GM23338 (cell line): ENCODE measurements around the gene ABCF3. TPM values are rescaled to one million over a fixed set of nuclear protein-coding genes. Genes with fewer than 3 reads are reported as not detected.

ENCODE experiments used
- ATAC-seq: fragments of 200-7000 bp; cut with Tn5 transposase; 3 replicates; pipeline ENCODE4 v1.9.1; 2020
- DNase-seq: peaks from one replicate; pipeline ENCODE4 v3.0.0-alpha.2; 2015; ENCODE audit warnings: low spot score
- H2AFZ ChIP-seq: fragments of 200-600 bp; sonication (generic); 2 replicates; pipeline ENCODE4 v1.8.0; 2016; ENCODE audit warnings: antibody characterized with exemption, mild to moderate bottlenecking, moderate library complexity
- H3F3A ChIP-seq: fragments of 200-600 bp; sonication (generic); replicated peaks from 2 replicates; pipeline ENCODE4 v1.8.0; 2017; ENCODE audit warnings: antibody characterized with exemption, mixed run types, low read depth
- H3K27ac ChIP-seq: fragments of 200-600 bp; sonication (generic); 2 replicates; pipeline ENCODE4 v1.6.1; 2016; ENCODE audit warnings: low read depth
- H3K27me3 ChIP-seq: fragments of 200-600 bp; sonication (generic); 2 replicates; pipeline ENCODE4 v1.8.0; 2016; ENCODE audit warnings: mild to moderate bottlenecking, mixed run types, moderate library complexity; ENCODE audit not compliant: insufficient read depth
- H3K36me3 ChIP-seq: fragments of 200-600 bp; sonication (generic); 2 replicates; pipeline ENCODE4 v1.8.0; 2016; ENCODE audit warnings: mild to moderate bottlenecking; ENCODE audit not compliant: insufficient read depth
- H3K4me1 ChIP-seq: fragments of 200-600 bp; sonication (generic); 2 replicates; pipeline ENCODE4 v1.8.0; 2016; ENCODE audit warnings: mild to moderate bottlenecking, moderate library complexity; ENCODE audit not compliant: insufficient read depth
- H3K4me2 ChIP-seq: fragments of 200-600 bp; sonication (generic); 2 replicates; pipeline ENCODE4 v1.7.1; 2017; ENCODE audit warnings: mixed run types
- H3K4me3 ChIP-seq: fragments of 200-600 bp; sonication (generic); 2 replicates; pipeline ENCODE4 v1.6.1; 2016; ENCODE audit warnings: mixed run types
- H3K79me2 ChIP-seq: fragments of 200-600 bp; sonication (generic); replicated peaks from 2 replicates; pipeline ENCODE4 v1.8.0; 2017; ENCODE audit warnings: mild to moderate bottlenecking; ENCODE audit not compliant: insufficient read depth
- H3K9me2 ChIP-seq: fragments of 200-600 bp; sonication (generic); 2 replicates; pipeline ENCODE4 v1.8.0; 2017; ENCODE audit not compliant: insufficient read depth
- H4K20me1 ChIP-seq: fragments of 200-600 bp; sonication (generic); replicated peaks from 2 replicates; pipeline ENCODE4 v1.8.0; 2017; ENCODE audit warnings: mild to moderate bottlenecking; ENCODE audit not compliant: insufficient read depth
- H3K27ac Mint-ChIP-seq: 2 replicates; pipeline ENCODE4 v1.8.0; 2020; ENCODE audit warnings: inconsistent platforms, mild to moderate bottlenecking, moderate library complexity, mixed read lengths
- H3K27me3 Mint-ChIP-seq: 3 replicates; pipeline ENCODE4 v1.8.0; 2022; ENCODE audit warnings: low read depth, mild to moderate bottlenecking, moderate library complexity, mixed read lengths, inconsistent platforms; ENCODE audit not compliant: insufficient read depth, poor library complexity
- H3K36me3 Mint-ChIP-seq: 3 replicates; pipeline ENCODE4 v1.8.0; 2021; ENCODE audit warnings: low read depth, mild to moderate bottlenecking, inconsistent platforms, moderate library complexity, mixed read lengths
- H3K4me1 Mint-ChIP-seq: 3 replicates; pipeline ENCODE4 v1.8.0; 2020; ENCODE audit warnings: mild to moderate bottlenecking, inconsistent platforms, mixed read lengths
- H3K4me3 Mint-ChIP-seq: 3 replicates; pipeline ENCODE4 v1.8.0; 2021; ENCODE audit warnings: moderate library complexity, mild to moderate bottlenecking, inconsistent platforms, mixed read lengths
- H3K9me3 Mint-ChIP-seq: 3 replicates; pipeline ENCODE4 v1.8.0; 2020; ENCODE audit warnings: moderate library complexity, mild to moderate bottlenecking, inconsistent platforms, mixed read lengths
- CREB1 ChIP-seq: fragments of 250-450 bp; sonication (Bioruptor Pico); IDR thresholded peaks from 2 replicates; pipeline ENCODE4 v1.5.0; 2020; ENCODE audit warnings: low read depth, mild to moderate bottlenecking, moderate library complexity
- ETS1 ChIP-seq: IDR thresholded peaks from 2 replicates; pipeline ENCODE4 v1.6.1; 2016; ENCODE audit warnings: antibody characterized with exemption
- EZH2 ChIP-seq: fragments of 200-600 bp; sonication (generic); IDR thresholded peaks from one replicate; pipeline ENCODE4 v1.8.0; 2017; ENCODE audit warnings: antibody characterized with exemption, mild to moderate bottlenecking, low read depth; ENCODE audit not compliant: unreplicated experiment
- EZH2phosphoT487 ChIP-seq: fragments of 200-600 bp; sonication (generic); IDR thresholded peaks from one replicate; pipeline ENCODE4 v1.8.1; 2018; ENCODE audit warnings: antibody characterized with exemption; ENCODE audit not compliant: unreplicated experiment
- NANOG ChIP-seq: IDR thresholded peaks from 2 replicates; pipeline ENCODE4 v1.6.1; 2016; ENCODE audit warnings: antibody characterized with exemption, borderline replicate concordance
- POLR2AphosphoS5 ChIP-seq: IDR thresholded peaks from 2 replicates; pipeline ENCODE4 v1.6.1; 2016; ENCODE audit warnings: antibody characterized with exemption, low read depth
- ZNF331 ChIP-seq: fragments of 250-450 bp; sonication (Bioruptor Pico); IDR thresholded peaks from 2 replicates; pipeline ENCODE4 v1.5.0; 2020; ENCODE audit warnings: low read depth, mild to moderate bottlenecking, moderate library complexity
- ZNF462 ChIP-seq: fragments of 250-450 bp; sonication (Bioruptor Pico); IDR thresholded peaks from 2 replicates; pipeline ENCODE4 v1.5.0; 2020; ENCODE audit warnings: mild to moderate bottlenecking, moderate library complexity
- polyA plus RNA-seq: library from polyadenylated mRNA; unstranded; fragments of >200 nt; fragmentation: Nextera tagmentation; extraction: Ambion mirVana; gene quantifications from 2 replicates; pipeline ENCODE4 v1.2.1, GENCODE V29; 2016
- total RNA-seq: library from RNA; depleted of rRNA; stranded (reverse); fragments of >200 nt; shearing (Covaris generic); gene quantifications from 2 replicates; pipeline ENCODE4 v1.2.3, GENCODE V29; 2014

The ABCF3 gene
- total and polyA plus RNA-seq, 2 experiments from 2014 or later: 33.4 to 48.9 TPM

- TF ChIP-seq ZNF462 (CRISPR knock-in tag) (no peak), ZNF331 (no peak), POLR2AphosphoS5 (no peak), NANOG (no peak), CREB1 (no peak)
These were observed 8.7 kb upstream of the ABCF3 start (continued) for GRCh38 chr3:184177331-184177731.

- peaks cover 4% of the 10 kb centered on the region for H4K20me1 ChIP-seq
- H3K4me1 ChIP-seq: peaks cover 15% of the 10 kb centered on the region
- no peak for ATAC-seq
- no peak overlapping the region for H2AFZ ChIP-seq
- Mint-ChIP-seq H3K27ac (peak overlapping the region; percentile 99; the same call in 1 of the 2 replicates), H3K27me3 (peaks cover 5% of the 10 kb centered on the region), H3K4me1 (peaks cover 28% of the 10 kb centered on the region), H3K9me3 (no peaks in the 10 kb centered on the region), H3K4me3 (peak overlapping the region; percentile 98; the same call in 1 of the 3 replicates), H3K36me3 (peaks cover 63% of the 10 kb centered on the region)
- no peak for DNase-seq
- no peak overlapping the region for H3K4me2 ChIP-seq
- 0 out of 2 replicates have a peak, but pooled peaks cover 7% of the 10 kb centered on the region for H3F3A ChIP-seq
- peaks cover 25% of the 10 kb centered on the region for H3K36me3 ChIP-seq
- peaks cover 40% of the 10 kb centered on the region for H3K79me2 ChIP-seq
- H3K4me3 ChIP-seq: no peak overlapping the region
- H3K27ac ChIP-seq: peak overlapping the region; percentile 97
- no peaks in the 10 kb centered on the region for H3K9me2 ChIP-seq
- no peaks in the 10 kb centered on the region for H3K27me3 ChIP-seq
- TF ChIP-seq ETS1 (no peak), ZNF462 (CRISPR knock-in tag) (no peak), EZH2 (no peak), EZH2phosphoT487 (no peak)
These were observed 8.2 kb upstream of the ABCF3 start for GRCh38 chr3:184177767-184178306.
